ENCODE results near the gene MAML2.

- TF ChIP-seq CTCF (IDR thresholded peaks at IDR 0.05; ENCODE audit: low read length) (peak; percentile 59), EZH2phosphoT487 (IDR thresholded peaks at IDR 0.05; ENCODE audit: low read length) (no peak), EZH2 (optimal IDR thresholded peaks at IDR 0.05; ENCODE audit: low read depth, low read length) (no peak)
Measured at GRCh38 chr11:96342961-96343711, at the start of gene MAML2.

All from MM.1S (cell line).